Neural cell (in vitro differentiated cells): ENCODE measurements around the gene PQBP1. TPM values are rescaled to one million over a fixed set of nuclear protein-coding genes. Genes with fewer than 3 reads are reported as not detected.
"Not testable (repeated sequence)": the region's sequence is repeated elsewhere in the genome, so short reads cannot be mapped to it uniquely, and the experiment has no call there.

ENCODE experiments used
- H2AFZ ChIP-seq: fragments of 200-600, 300-800 bp; sonication (generic), shearing (Covaris generic); 2 replicates; pipeline ENCODE4 v1.6.0; 2014; ENCODE audit warnings: low read depth, mild to moderate bottlenecking, antibody characterized with exemption, low read length, moderate library complexity
- H3F3A ChIP-seq: fragments of 200-600 bp; shearing (Covaris generic); 2 replicates; pipeline ENCODE4 v1.6.1; 2016; ENCODE audit warnings: mild to moderate bottlenecking, moderate library complexity, mixed read lengths, antibody characterized with exemption, low read length; ENCODE audit not compliant: insufficient read depth, poor library complexity, severe bottlenecking
- H3K27ac ChIP-seq: fragments of 200-600, 300-800 bp; sonication (generic), shearing (Covaris generic); 2 replicates; pipeline ENCODE4 v1.5.1; 2014; ENCODE audit warnings: mild to moderate bottlenecking, low read length, moderate library complexity
- H3K27me3 ChIP-seq: fragments of 300-800, 200-600 bp; sonication (generic), shearing (Covaris generic); 2 replicates; pipeline ENCODE4 v1.6.0; 2014; ENCODE audit warnings: mild to moderate bottlenecking, low read depth, low read length, moderate library complexity; ENCODE audit not compliant: insufficient read depth
- H3K36me3 ChIP-seq: fragments of 300-800, 200-600 bp; sonication (generic), shearing (Covaris generic); 2 replicates; pipeline ENCODE4 v1.5.1; 2014; ENCODE audit warnings: mild to moderate bottlenecking, antibody characterized with exemption, low read length, moderate library complexity; ENCODE audit not compliant: insufficient read depth
- H3K4me2 ChIP-seq: fragments of 300-800, 200-600 bp; sonication (generic), shearing (Covaris generic); 2 replicates; pipeline ENCODE4 v1.6.0; 2014; ENCODE audit warnings: mild to moderate bottlenecking, low read length
- H3K4me3 ChIP-seq: fragments of 300-800, 200-600 bp; sonication (generic), shearing (Covaris generic); 2 replicates; pipeline ENCODE4 v1.5.1; 2014; ENCODE audit warnings: mild to moderate bottlenecking, low read length, moderate library complexity
- H3K79me2 ChIP-seq: fragments of 200-600 bp; shearing (Covaris generic); replicated peaks from 2 replicates; pipeline ENCODE4 v1.6.0; 2014; ENCODE audit warnings: mild to moderate bottlenecking, low read length, moderate library complexity; ENCODE audit not compliant: insufficient read depth
- H3K9ac ChIP-seq: fragments of 300-800, 200-600 bp; sonication (generic), shearing (Covaris generic); 2 replicates; pipeline ENCODE4 v1.6.1; 2016; ENCODE audit warnings: mild to moderate bottlenecking, low read length, mixed read lengths
- H3K9me2 ChIP-seq: fragments of 200-600 bp; shearing (Covaris generic); 2 replicates; pipeline ENCODE4 v1.6.1; 2016; ENCODE audit warnings: mild to moderate bottlenecking, low read length, mixed read lengths; ENCODE audit not compliant: insufficient read depth
- H3K9me3 ChIP-seq: fragments of 200-600, 300-800 bp; sonication (generic), shearing (Covaris generic); 2 replicates; pipeline ENCODE4 v1.6.1; 2016; ENCODE audit warnings: mild to moderate bottlenecking, mixed run types, low read length, moderate library complexity, mixed read lengths
- H4K20me1 ChIP-seq: fragments of 200-600 bp; shearing (Covaris generic); 2 replicates; pipeline ENCODE4 v1.6.1; 2016; ENCODE audit warnings: mild to moderate bottlenecking, mixed run types; ENCODE audit not compliant: insufficient read depth
- EP300 ChIP-seq: fragments of 450-650 bp; conservative IDR thresholded peaks from 2 replicates; pipeline ENCODE4 v1.6.1; 2014; ENCODE audit warnings: antibody characterized with exemption, mild to moderate bottlenecking, moderate library complexity; ENCODE audit not compliant: poor library complexity, severe bottlenecking
- EZH2 ChIP-seq: fragments of 200-600, 300-800 bp; shearing (Covaris generic), sonication (generic); IDR thresholded peaks from 2 replicates; pipeline ENCODE4 v1.6.1; 2014; ENCODE audit warnings: antibody characterized with exemption, low read length, borderline replicate concordance, mild to moderate bottlenecking; ENCODE audit not compliant: insufficient read depth, poor library complexity, severe bottlenecking
- MXI1 ChIP-seq: fragments of 450-650 bp; conservative IDR thresholded peaks from 2 replicates; pipeline ENCODE4 v1.6.1; 2014; ENCODE audit warnings: antibody characterized with exemption, mild to moderate bottlenecking; ENCODE audit not compliant: poor library complexity, severe bottlenecking
- POLR2AphosphoS5 ChIP-seq: IDR thresholded peaks from 2 replicates; pipeline ENCODE4 v1.6.1; 2012
- RAD21 ChIP-seq: fragments of 450-650 bp; conservative IDR thresholded peaks from 2 replicates; pipeline ENCODE4 v1.6.1; 2014; ENCODE audit warnings: antibody characterized with exemption, mild to moderate bottlenecking, moderate library complexity
- SMC3 ChIP-seq: fragments of 450-650 bp; conservative IDR thresholded peaks from 2 replicates; pipeline ENCODE4 v1.6.1; 2014; ENCODE audit warnings: antibody characterized with exemption, mild to moderate bottlenecking, moderate library complexity; ENCODE audit not compliant: poor library complexity
- TAF1 ChIP-seq: IDR thresholded peaks from 2 replicates; pipeline ENCODE4 v1.6.1; 2012; ENCODE audit warnings: low read depth
- polyA plus RNA-seq: library from polyadenylated mRNA; depleted of rRNA; stranded (reverse); fragments of >200 nt; gene quantifications from 2 replicates; pipeline ENCODE4 v1.2.3, GENCODE V29; 2014
- TF ChIP-seq, protein P1 (sequence below): fragments of 450-650 bp; IDR thresholded peaks from 2 replicates; pipeline ENCODE4 v1.5.1; 2014; ENCODE audit warnings: antibody characterized with exemption, mild to moderate bottlenecking, moderate library complexity; ENCODE audit not compliant: poor library complexity, severe bottlenecking
- TF ChIP-seq, protein P2 (sequence below): IDR thresholded peaks from 2 replicates; pipeline ENCODE4 v1.6.1; 2012; ENCODE audit warnings: borderline replicate concordance

The PQBP1 gene
- polyA plus RNA-seq, 1 donor from 2014 or later = 70.8 TPM

DNA sequence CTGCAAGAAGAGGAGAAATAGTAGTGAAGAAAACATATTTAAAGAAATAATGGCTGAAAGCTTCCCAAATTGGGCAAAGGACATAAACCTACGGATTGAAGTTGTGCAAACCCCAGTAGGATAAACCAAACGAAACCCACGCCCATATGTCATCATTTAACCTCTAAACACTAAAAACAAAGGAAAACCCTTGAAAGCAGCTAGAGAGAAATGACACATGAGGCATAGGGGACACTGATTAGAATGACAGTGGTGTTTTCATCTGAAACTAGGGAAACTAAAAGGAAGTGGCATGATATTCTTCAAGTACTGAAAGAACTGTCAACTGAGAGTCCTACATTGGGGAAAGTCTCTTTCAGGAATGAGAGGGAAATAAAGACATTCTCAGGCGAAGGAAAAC, 20.8 kb upstream of the PQBP1 start:
- H3F3A ChIP-seq, H3K27me3 ChIP-seq, H4K20me1 ChIP-seq, H2AFZ ChIP-seq, H3K79me2 ChIP-seq, H3K36me3 ChIP-seq, H3K9ac ChIP-seq, H3K9me2 ChIP-seq, H3K9me3 ChIP-seq, H3K27ac ChIP-seq, H3K4me3 ChIP-seq, H3K4me2 ChIP-seq: not testable (repeated sequence)

DNA sequence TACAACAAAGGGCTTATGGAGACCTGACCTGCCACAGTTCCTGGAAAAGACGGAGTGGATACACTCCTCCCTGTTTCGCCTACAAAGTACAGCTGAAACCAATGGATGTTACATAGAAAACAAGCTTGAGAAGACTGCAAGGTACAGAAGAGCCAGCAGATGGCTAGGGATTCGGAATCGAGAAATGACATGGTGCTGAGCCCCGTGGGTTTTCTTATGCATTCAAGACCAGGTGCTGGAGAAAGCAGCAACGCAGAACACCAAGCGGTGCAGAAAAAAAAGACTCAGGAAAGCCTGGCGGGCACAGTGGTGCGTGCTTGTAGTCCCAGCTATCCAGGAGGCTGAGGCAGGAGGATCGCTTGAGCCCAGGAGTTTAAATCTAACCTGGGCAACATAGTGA, 14.0 kb upstream of the PQBP1 start:
- Histone ChIP-seq H4K20me1 (no peaks in the 10 kb centered on the region), H2AFZ (no peak overlapping the region), H3K9me2 (no peaks in the 10 kb centered on the region), H3K4me3 (no peak overlapping the region), H3K4me2 (no peak overlapping the region), H3K27me3 (no peaks in the 10 kb centered on the region), H3K36me3 (no peaks in the 10 kb centered on the region), H3K9me3 (no peaks in the 10 kb centered on the region), H3K27ac (no peak overlapping the region), H3K79me2 (no peaks in the 10 kb centered on the region), H3F3A (no peaks in the 10 kb centered on the region), H3K9ac (no peak overlapping the region)
- TF ChIP-seq SMC3 = no peak
- TF ChIP-seq MXI1 = no peak
- TF ChIP-seq EP300 = no peak
- TF ChIP-seq EZH2 = no peak
- TF ChIP-seq, protein P1, sequence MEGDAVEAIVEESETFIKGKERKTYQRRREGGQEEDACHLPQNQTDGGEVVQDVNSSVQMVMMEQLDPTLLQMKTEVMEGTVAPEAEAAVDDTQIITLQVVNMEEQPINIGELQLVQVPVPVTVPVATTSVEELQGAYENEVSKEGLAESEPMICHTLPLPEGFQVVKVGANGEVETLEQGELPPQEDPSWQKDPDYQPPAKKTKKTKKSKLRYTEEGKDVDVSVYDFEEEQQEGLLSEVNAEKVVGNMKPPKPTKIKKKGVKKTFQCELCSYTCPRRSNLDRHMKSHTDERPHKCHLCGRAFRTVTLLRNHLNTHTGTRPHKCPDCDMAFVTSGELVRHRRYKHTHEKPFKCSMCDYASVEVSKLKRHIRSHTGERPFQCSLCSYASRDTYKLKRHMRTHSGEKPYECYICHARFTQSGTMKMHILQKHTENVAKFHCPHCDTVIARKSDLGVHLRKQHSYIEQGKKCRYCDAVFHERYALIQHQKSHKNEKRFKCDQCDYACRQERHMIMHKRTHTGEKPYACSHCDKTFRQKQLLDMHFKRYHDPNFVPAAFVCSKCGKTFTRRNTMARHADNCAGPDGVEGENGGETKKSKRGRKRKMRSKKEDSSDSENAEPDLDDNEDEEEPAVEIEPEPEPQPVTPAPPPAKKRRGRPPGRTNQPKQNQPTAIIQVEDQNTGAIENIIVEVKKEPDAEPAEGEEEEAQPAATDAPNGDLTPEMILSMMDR = no peak
- no peak for TF ChIP-seq POLR2AphosphoS5
- no peak for TF ChIP-seq RAD21
- TF ChIP-seq, protein P2, sequence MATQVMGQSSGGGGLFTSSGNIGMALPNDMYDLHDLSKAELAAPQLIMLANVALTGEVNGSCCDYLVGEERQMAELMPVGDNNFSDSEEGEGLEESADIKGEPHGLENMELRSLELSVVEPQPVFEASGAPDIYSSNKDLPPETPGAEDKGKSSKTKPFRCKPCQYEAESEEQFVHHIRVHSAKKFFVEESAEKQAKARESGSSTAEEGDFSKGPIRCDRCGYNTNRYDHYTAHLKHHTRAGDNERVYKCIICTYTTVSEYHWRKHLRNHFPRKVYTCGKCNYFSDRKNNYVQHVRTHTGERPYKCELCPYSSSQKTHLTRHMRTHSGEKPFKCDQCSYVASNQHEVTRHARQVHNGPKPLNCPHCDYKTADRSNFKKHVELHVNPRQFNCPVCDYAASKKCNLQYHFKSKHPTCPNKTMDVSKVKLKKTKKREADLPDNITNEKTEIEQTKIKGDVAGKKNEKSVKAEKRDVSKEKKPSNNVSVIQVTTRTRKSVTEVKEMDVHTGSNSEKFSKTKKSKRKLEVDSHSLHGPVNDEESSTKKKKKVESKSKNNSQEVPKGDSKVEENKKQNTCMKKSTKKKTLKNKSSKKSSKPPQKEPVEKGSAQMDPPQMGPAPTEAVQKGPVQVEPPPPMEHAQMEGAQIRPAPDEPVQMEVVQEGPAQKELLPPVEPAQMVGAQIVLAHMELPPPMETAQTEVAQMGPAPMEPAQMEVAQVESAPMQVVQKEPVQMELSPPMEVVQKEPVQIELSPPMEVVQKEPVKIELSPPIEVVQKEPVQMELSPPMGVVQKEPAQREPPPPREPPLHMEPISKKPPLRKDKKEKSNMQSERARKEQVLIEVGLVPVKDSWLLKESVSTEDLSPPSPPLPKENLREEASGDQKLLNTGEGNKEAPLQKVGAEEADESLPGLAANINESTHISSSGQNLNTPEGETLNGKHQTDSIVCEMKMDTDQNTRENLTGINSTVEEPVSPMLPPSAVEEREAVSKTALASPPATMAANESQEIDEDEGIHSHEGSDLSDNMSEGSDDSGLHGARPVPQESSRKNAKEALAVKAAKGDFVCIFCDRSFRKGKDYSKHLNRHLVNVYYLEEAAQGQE = no peak
- no peak for TF ChIP-seq TAF1

DNA sequence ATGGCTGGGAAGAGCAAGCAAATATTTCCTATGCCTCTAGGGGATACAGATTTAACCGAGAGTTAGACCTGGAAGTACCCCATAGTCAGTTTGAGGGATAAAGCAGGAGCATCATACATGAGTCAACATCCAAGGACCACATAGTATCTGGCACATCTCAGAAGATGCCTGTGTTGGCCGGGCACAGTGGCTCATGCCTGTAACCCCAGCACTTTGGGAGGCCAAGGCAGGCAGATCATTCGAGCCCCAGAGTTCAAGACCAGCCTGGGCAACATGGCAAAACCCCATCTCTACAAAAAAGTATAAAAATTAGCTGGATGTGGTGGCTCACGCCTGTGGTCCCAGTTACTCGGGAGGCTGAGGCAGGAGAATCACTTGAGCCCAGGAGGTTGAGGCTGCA, 11.1 kb upstream of the PQBP1 start:
- not testable (repeated sequence) for H3K79me2 ChIP-seq, H3K4me2 ChIP-seq, H3F3A ChIP-seq, H3K36me3 ChIP-seq, H3K4me3 ChIP-seq, H3K9ac ChIP-seq, H2AFZ ChIP-seq, H3K27me3 ChIP-seq, H3K9me2 ChIP-seq, H4K20me1 ChIP-seq, H3K9me3 ChIP-seq, H3K27ac ChIP-seq
